SK-N-DZ (cell line): ENCODE results near the gene C1QTNF9.
"Not testable (repeated sequence)": the region's sequence is repeated elsewhere in the genome, so short reads cannot be mapped to it uniquely, and the experiment has no call there.

Source experiments
- DNase-seq: peaks from one replicate; pipeline ENCODE4 v3.0.0-alpha.2; 2015; ENCODE audit warnings: low spot score

C1QTNF9 gene

GRCh38 chr13:24281188-24282008 lies 28.0 kb upstream of the C1QTNF9 start:
- no peak for DNase-seq

- DNase-seq: no peak
Observed at GRCh38 chr13:24282256-24282655, 27.1 kb upstream of the C1QTNF9 start.

- DNase-seq: no peak
Observed at GRCh38 chr13:24284889-24285565, 24.4 kb upstream of the C1QTNF9 start.

GRCh38 chr13:24286624-24287023 lies 22.8 kb upstream of the C1QTNF9 start:
- DNase-seq: no peak

GRCh38 chr13:24287748-24288287 lies 21.6 kb upstream of the C1QTNF9 start:
- no peak for DNase-seq

GRCh38 chr13:24288870-24289269 lies 20.5 kb upstream of the C1QTNF9 start:
- DNase-seq: no peak

GRCh38 chr13:24290280-24290932 lies 19.0 kb upstream of the C1QTNF9 start:
- no peak for DNase-seq

- no peak for DNase-seq
Observed at GRCh38 chr13:24292481-24292880, 16.9 kb upstream of the C1QTNF9 start.

- DNase-seq: no peak
Observed at GRCh38 chr13:24293746-24294145, 15.6 kb upstream of the C1QTNF9 start.

- no peak for DNase-seq
Observed at GRCh38 chr13:24299488-24300114, 9.8 kb upstream of the C1QTNF9 start.

GRCh38 chr13:24301434-24301833 lies 7.9 kb upstream of the C1QTNF9 start:
- DNase-seq: no peak

GRCh38 chr13:24301911-24302310 lies 7.5 kb upstream of the C1QTNF9 start:
- no peak for DNase-seq

GRCh38 chr13:24304620-24305019 lies 4.8 kb upstream of the C1QTNF9 start:
- no peak for DNase-seq

GRCh38 chr13:24306632-24307031 lies 2.7 kb upstream of the C1QTNF9 start:
- no peak for DNase-seq

GRCh38 chr13:24307211-24308067 lies 1.9 kb upstream of the C1QTNF9 start:
- DNase-seq: no peak

GRCh38 chr13:24308068-24308445 lies 1.3 kb upstream of the C1QTNF9 start:
- DNase-seq: no peak

- DNase-seq: no peak
Observed at GRCh38 chr13:24308488-24309020, 826 bp upstream of the C1QTNF9 start.

GRCh38 chr13:24313439-24313838 lies 4.1 kb downstream of the C1QTNF9 start:
- DNase-seq: no peak

- DNase-seq: not testable (repeated sequence)
Observed at GRCh38 chr13:24317835-24318234, 8.5 kb downstream of the C1QTNF9 start.

GRCh38 chr13:24318878-24319277 lies 9.5 kb downstream of the C1QTNF9 start:
- DNase-seq: not testable (repeated sequence)

GRCh38 chr13:24319641-24320040 lies 10.3 kb downstream of the C1QTNF9 start:
- DNase-seq: not testable (repeated sequence)
